Activated CD8-positive, alpha-beta memory T cell treated with anti-CD3 and anti-CD28 coated beads, Interleukin-2, amount 50 U/mL, for 1 hour (primary cell): ENCODE results near the gene NLGN4X.

Source experiments
- DNase-seq: peaks from one replicate; pipeline ENCODE4 v3.0.0-alpha.2; 2020; ENCODE audit errors: extremely low read depth

NLGN4X gene

DNA sequence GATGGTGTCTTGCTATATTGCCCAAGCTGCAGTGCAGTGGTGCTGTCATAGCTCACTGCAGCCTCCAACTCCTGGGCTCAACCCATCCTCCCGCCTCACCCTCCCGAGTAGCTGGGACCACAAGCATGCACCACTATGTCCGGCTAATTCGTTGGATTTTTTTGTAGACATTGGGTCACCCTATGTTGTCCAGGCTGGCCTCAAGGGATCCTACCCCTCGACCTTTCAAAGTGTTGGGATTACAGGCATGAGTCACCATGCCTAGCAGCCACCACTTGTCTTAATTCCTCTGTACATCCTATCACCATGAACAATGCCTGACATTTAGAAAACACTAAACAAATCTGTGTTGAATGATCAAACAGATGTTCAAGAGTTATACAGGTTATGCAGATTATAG is 76.7 kb downstream of the NLGN4X start:
- DNase-seq = no peak

DNA sequence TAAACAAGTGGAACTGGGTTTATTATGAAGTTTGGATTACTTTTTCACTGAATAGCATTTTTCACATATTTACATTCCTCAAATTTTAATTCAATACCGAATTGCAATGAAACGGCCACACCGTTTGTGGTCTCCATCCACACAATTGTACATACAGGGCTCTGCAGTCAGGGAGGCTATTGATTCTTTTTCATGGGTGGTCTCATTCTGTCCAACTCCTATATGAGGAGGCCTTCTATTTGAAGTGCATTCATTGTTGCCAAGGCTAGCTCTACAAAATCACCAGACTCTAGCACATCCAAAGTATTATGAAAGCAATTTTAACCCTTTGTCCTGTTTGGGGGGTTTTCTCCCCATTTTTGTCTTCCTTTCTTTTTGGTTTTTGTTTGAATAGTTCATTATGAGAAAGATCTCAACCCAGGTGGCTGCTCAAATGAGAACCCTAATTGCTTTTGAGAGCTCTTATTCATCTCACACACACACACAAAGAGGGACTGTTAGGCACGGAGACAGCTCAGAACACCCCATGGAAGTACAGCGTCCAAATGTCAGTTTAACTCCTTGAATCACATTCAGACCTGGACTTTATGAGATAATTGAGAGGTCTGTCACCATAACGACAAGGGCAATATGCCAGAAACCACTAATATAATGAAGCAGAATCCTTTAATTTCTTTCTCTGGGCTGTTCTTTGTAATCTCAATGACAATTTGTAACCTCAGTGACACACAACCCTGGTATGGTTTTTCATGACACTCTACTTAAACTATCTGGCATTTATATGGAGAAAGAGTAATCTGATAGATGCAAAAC is 79.4 kb downstream of the NLGN4X start:
- DNase-seq = no peak

DNA sequence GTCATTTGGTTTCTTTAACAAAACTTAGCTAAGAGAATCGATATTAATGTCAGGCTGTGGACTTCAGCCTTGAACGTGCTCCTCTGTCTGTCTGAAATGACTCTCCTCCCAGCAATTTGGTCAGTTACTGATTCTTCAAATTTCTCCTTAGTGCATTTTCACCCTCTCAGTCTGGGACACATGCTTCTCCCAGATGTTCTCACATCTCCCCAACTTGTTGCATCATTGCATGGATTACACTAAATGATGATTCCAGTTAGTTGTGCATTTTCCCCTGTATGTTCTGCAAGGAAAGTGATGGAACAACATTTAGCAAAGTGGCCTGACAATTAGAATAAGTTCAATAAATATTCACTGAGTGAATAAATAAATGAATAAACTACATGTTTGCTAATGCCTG is 94.4 kb downstream of the NLGN4X start:
- DNase-seq = no peak

DNA sequence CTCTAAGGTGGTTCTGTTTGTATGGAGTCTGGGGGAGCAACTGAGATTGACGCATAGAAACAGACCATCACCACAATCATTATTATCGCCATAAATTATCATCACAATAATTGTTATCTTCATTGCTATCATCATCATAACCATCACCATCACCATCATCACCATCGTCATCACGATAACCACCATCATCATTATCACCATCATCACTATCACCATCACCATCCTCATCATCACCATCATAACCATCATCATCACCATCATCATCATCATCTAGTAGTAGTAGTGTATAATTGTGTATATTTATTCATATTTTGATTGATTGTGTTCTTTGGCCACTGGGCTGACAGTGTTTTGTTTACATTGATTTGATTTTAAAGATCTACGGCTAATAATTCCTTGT is 95.7 kb downstream of the NLGN4X start:
- DNase-seq = no peak

DNA sequence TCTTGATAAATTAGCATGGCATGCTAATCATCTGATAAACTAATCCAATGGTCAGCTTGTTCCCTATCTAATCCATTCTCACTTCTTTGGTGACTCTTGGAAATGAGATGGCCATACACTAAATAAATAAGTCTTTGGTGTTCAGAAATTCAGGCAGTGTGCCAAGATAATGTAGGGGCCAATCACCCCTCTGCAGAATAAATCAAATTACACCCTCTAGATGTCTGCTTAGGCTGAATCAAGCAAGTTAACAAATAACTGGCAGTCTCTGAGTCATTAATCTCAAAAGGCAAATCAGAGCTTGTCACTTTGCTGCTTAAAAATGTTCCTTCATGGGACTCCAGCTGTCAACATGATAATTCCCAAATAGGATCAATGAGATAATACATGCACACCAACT is 97.4 kb downstream of the NLGN4X start:
- no peak for DNase-seq

DNA sequence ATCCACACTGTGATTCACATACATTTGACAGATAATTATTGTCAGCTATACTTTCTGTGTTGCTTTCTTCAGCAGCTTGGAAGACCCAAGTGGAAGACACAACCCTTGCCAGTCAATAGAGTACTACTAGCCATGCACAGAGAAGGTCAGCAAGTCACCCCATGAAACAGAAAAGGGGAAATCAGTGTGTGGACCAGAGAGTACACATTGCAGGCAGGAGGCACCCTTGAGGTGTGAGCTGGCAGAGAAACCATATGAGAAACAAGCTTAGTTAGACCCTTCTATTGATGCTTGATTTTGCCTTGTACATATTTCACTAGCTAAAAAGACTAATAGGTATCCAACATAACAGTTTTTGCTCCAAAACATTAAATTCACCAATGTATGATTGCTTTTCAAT is 99.5 kb downstream of the NLGN4X start:
- no peak for DNase-seq

DNA sequence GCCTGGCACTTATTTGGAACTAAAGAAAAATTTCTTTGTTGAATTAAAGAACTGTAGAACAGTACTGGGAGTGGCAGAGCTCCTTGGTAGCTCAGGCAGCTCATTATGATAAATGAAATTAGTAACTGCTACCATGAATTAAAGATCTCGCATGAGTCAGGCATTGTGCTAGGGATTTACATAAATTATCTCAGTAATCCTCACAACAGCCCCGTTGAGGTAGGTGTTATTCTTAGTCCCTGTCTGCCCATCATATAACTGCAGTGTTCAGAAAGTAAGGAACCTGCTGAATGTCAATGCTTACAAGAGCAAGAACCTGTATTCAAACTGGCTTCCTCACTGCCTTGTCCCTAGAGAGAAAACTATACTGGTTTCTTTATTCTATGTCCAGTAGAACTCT is 108.3 kb downstream of the NLGN4X start:
- DNase-seq = no peak

DNA sequence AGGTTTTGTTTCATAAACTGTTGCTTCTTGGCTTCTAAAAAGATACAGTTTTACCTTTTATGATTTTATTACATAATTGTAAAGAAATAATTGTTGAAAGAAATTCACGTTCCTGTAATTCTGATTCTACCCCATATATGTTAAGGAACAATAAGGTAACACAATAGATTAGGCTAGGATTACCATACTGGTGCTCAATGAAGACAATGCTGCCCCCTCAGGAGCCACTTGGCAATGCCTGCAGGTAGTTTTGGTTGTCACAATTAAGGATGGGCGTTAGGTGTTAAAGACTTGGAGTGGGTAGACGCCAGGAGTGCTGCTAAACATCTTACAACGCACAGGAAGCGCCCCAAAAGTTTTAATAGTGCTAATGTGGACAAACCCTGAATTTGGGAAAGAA is 133.2 kb downstream of the NLGN4X start:
- no peak for DNase-seq

DNA sequence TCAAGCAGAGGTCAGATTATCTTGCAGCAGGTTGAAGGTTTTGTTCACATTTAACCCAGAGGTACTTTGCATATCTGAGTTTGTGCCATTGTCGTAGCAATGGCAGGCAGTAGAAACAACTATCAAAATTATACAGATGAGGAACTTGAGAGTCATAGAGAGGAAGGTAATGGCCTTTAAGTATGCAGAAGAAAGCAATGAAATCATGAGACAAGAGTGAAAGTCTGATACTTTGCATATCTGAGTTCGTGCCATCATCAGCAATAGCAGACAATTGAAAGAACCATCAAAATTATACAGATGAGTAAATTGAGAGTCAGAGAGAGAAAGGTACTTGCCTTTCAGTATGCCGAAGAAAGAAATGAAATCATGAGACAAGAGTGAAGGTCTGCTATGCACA is 154.1 kb downstream of the NLGN4X start:
- no peak for DNase-seq

DNA sequence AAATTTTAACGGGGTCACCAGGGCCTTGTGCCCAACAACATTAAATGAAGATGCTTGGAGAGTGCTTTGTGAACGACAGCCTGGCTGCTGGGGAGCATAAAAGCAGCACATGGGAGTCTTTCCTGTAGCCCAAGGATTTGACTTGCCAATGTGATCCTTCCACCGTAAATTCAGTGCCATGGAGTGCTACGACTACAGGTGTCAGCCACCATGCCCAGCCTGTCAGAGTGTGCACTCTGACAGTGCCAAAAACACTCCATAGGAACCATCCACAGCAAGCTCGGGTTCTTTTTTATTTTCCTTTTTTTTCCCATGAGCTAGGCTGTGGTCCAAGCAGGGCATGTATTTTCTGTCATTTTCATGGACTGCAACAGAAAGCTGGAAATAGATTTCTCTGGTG is 156.9 kb downstream of the NLGN4X start:
- no peak for DNase-seq

DNA sequence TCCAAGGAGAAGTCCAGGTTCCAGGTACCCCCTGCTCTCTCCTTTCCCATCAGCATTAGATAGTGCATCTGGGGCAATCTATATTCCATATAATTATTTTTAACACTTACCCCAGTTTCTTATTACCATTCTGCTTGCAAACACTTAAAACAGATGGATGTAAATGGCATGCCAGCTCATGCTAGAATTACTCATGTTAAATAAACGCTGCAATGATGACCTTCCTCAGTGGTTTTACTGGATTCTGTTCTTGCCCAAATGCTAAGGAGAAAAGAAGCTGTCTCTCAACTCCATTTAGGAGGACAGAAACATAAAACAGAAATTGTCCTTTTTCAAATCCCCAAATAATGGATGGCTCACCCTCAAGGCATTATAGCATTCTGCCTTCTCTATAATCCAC is 161.1 kb downstream of the NLGN4X start:
- DNase-seq = no peak

DNA sequence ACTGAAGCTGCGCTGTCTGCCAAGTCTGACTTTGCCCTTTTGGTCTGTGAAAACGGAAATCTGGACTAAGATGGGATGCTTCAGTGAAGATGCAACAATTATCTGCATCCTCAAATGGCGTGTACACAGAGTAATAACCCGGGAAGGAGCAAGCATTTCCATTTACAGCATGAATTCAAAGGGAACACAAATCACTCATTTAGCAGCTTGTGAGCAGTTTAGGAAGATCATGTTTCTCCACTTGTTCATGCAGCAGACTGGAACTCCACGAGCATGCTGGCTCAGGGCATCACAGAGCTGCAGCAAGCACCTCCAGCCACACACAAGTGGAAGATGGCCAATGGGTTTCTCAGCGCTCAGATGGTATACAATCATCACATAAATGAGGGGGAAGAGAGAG is 175.5 kb downstream of the NLGN4X start:
- DNase-seq = no peak

DNA sequence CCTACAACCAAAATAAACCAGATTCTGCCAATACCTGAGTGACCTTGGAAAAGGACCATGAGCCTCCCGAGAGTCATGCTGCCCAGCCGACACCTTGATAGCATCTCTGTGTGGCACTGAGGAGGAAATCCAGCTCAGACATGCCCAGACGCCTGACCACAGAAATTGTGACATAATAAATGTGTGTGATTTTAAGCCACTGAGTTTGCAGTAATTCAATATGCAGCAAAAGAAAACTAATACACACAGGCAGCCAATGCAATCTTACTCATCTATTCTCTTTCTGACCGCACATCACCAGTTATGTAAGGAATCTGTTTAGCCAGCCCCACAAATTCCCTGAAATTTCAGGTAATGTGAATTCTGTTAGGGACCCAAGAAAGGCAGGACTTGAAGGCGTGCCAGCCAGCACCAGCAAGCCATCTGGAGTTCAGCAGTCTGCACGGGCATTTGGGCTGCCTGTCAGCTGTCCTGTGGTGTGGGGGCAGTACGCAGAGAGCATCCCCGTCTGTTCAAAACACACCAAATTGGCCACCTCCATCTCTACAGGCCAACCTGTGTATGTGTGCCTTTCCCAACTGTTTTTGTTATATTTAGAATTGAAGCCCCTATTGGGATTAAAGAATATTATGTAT is 176.4 kb downstream of the NLGN4X start:
- DNase-seq = no peak

DNA sequence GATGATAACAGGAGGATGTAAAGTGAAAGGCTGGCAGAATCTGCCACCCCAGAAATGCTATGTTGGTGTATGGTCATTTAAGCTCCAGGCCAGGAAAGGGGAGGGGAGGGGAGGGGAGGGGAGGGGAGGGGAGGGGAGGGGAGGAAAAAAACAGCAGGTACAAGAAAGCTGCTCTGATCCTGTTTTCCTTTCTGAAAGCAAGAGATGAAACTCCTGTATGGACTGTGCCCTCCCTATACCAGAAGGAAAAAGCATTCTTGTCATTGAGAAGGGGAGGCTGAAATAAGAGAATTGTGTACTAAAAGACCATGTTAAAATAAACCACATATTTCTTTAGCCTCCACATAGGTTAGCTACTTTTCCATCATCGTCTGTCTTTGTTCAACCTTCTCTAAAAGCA is 179.5 kb downstream of the NLGN4X start:
- no peak for DNase-seq

DNA sequence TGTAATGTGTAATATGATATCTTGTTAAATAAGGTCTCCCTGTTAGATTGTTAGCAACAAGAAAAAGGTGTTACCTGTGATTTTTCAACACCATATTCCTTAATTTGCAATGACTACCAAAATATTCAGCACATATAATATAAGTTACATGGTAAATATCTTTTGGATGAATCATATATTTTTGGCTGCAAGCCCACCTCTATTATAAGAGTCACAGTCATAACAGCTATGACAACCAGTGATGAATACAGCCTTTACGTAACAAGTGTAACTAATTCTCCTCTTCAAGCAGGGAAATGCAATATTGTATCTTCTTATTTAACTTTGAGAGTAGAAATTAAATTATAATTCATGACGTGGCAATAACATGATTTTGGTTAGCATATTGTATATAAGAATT is 187.0 kb downstream of the NLGN4X start:
- no peak for DNase-seq

DNA sequence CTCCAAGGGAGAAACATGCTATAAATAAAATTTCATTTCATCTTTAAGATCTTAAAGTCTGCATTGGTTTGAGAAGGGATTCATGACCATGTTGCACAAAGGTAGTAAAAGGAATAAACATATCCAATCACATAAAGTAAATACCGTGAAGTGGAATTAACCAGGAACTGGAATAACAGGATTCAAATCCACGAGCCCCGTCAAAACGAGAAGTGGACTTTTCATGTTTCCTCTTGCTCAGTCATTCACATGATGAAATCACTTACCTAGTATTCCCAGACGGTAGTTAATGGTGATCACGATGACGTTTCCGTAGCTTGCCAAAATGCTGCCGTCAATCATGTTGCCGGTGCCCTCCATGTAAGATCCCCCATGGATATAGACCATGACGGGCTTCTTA is 199.7 kb downstream of the NLGN4X start:
- DNase-seq = no peak

DNA sequence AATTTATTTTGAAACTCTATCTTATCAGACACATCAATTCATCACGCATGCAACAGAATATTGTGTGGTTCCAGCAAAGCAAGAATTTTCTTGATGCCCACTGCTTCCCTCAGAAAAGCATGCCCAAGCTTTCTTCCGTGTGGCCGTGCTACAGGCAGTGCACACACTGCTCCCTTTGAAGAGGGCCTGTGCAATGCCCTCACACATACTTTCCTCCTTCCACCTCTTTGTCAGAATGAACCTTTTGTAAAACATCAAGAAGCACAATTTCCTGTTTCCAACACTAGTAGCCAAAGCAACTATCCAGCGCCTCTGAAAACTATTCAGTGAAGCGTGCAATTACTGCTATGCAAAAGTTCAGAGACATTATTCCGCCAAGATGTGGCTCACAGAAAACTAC is 201.7 kb downstream of the NLGN4X start:
- DNase-seq = no peak

DNA sequence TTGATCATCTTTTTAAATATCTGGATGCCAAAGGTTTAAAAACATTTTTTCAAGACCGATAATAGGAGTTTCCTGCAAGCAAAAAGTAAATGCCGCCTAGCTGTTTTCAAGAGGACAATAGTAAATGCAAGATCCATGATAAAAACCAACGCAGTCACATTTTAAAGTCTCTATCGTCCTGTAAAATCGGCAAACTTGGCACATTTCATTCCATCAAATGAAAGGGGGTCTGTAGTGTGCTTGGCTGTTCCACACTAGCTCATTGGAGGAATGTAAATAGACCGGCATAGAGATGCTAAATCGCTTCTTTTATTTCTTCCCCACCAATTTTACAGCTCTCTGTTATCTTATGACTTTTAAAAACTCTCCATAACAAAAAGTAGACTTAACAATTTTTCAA is 202.2 kb downstream of the NLGN4X start:
- no peak for DNase-seq

DNA sequence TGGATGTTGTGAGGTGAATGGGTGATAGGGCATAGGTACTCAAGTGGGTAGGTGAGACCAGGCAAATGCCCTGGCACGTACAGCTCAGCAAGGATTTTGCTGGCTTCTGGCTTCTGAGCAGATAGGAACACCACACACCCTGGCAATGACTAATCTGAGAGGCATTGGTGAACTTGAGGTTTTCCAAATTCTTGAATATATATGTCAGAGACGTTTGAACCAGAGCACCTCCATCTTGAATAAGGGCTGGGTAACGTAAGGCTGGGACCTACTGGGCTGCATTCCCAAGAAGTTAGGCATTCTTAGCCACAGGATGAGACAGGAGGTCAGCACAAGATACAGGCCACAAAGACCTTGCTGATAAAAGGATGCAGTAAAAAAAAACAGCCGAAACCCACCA is 204.5 kb downstream of the NLGN4X start:
- DNase-seq = no peak

DNA sequence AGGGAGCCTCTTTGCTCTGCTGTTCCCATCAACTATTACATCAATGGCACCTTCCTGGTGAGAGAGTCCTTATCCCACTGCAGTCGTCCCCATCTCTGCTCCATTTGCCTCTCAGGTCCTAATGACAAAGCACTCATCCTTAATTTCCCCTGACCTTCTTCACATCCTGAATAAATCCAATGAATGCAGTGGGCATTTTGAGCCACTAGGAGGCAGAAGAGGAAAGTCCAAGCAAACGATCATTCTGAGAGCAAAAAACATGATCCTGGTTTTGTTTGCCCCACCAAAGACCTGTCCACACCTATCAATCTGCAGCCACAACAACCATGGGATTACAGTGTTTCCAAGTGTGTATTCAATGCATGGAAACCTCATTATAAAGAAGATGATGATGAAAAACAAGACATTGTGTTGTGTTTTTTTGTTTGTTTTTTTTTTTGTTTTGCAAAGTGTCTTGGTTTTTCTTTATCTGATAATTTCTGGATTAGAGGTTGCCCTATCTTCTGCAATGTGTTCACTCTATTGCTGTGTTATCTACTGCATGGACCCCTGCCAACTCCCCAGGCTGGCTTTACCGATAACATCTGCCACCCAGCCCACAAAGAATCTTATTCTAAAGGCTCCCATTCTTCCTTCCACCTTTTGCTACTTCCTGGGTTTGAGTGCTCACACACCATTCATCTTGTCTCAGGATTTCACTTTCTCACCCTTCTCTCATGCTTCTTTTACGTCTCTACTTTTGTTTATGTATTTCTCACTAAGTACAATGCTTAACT is 207.2 kb downstream of the NLGN4X start:
- no peak for DNase-seq

DNA sequence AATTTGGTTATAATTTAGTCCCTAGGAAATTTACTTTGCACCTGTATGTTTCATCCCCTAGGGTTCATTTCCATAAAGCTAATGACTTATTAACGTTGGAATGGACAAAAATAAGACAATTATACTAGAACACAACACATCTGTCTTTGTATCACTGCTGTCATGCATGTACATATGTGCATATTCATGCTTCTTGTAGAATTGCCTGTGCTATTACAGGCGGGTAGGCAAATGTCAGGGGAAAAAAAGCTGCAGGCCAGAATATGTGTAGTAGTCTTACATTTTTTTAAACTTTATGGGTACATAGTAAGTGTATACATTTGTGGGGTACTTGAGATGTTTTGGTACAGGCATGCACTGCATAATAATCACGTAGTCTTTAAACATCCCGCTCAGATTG is 209.6 kb downstream of the NLGN4X start:
- no peak for DNase-seq

DNA sequence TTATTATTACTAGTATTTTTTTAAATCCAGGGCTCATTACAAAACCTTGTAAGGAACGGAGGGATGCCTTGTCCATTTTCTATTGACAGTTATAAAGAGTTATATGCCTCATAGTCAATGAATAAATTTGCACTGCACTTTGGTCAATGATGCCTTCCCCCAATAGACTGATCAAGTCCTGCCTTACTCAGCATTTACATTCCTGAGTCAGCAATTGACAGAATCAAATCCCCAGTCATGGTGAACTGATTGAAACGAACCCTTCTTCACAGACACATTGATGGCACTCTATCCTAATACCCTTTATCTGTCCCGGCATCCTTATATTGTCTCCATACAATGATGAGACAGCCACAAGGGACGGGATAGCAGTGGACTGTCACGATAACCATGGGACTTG is 213.2 kb downstream of the NLGN4X start:
- no peak for DNase-seq

DNA sequence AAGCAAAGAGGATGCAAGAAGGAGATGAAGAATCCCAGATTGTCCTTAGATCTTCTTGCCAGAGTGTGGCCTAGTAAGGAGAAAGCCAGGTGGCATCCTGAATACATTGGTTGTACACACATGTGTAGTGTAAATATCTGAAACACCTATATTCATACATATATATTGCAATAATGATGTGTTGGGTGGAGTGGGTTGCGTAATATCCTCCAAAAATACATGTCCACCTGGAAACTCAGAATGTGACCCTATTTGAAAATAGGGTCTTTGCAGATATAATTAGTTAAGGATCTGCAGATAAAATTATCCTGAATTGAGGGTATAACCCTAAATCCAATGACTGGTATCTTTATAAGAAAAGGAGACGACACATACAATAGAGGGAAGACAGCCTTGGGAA is 216.3 kb downstream of the NLGN4X start:
- DNase-seq = no peak
